Measurements from ENCODE around the gene RASGRP1.

- TF ChIP-seq FOXK2 (IDR thresholded peaks at IDR 0.05) (no peak), BHLHE40 (IDR thresholded peaks at IDR 0.05; ENCODE audit: borderline replicate concordance) (no peak), FOXM1 (IDR thresholded peaks at IDR 0.05; ENCODE audit: borderline replicate concordance) (no peak), L3MBTL2 (conservative IDR thresholded peaks at IDR 0.05) (no peak), SUZ12 (IDR thresholded peaks at IDR 0.05) (no peak), ZNF384 (IDR thresholded peaks at IDR 0.05) (no peak), FOXA1 (IDR thresholded peaks at IDR 0.05) (no peak), CTBP1 (IDR thresholded peaks at IDR 0.05; ENCODE audit: borderline replicate concordance) (no peak), NFRKB (IDR thresholded peaks at IDR 0.05) (no peak), ARNT (IDR thresholded peaks at IDR 0.05) (no peak), ELF4 (IDR thresholded peaks at IDR 0.05) (no peak), SP1 (IDR thresholded peaks at IDR 0.05) (no peak), TARDBP (IDR thresholded peaks at IDR 0.05) (no peak)
Observed at GRCh38 chr15:38524156-38524555, 40.5 kb downstream of the RASGRP1 start.
